HCT116 (cell line): ENCODE results near the gene FAM181A. TPM values are rescaled to one million over a fixed set of nuclear protein-coding genes. Genes with fewer than 3 reads are reported as not detected.

ENCODE experiments used
- ATAC-seq: fragments of 200-7000 bp; cut with Tn5 transposase; 2 replicates; pipeline ENCODE4 v1.9.1; 2020; ENCODE audit warnings: mild to moderate bottlenecking, moderate library complexity
- BruUV-seq: library from RNA; stranded (reverse); fragments of 400-500 nt; replicated peaks from 2 replicates; lab custom pipeline; 2021; lab: Mats Ljungman, UMichigan
- CTCF ChIA-PET: fragments of 300-600 bp; sonication (Branson Sonifier 250); formaldehyde crosslinking; loops from one replicate; lab custom pipeline; 2021; ENCODE audit warnings: antibody characterized with exemption; lab: Charles Lee
- POLR2A ChIA-PET: fragments of 300-600, 350-600 bp; sonication (Branson Sonifier 250); formaldehyde crosslinking; loops from one replicate; lab custom pipeline; 2021; ENCODE audit warnings: antibody characterized with exemption; lab: Charles Lee
- RAD21 ChIA-PET, 2 experiments: fragments of 300-600 bp; sonication (Branson Sonifier 250); formaldehyde crosslinking; loops; one replicate each; lab custom pipeline; 2023; ENCODE audit warnings: low total read pairs in 2 of 2; ENCODE audit not compliant: uncharacterized antibody in 2 of 2, unreplicated experiment in 2 of 2, low non-redundant PET in 1 of 2; lab: Charles Lee
- DNase-seq: peaks from one replicate; pipeline ENCODE4 v3.0.0-alpha.2; 2010; ENCODE audit warnings: low read depth, low spot score
- H2AFZ ChIP-seq: fragments of 200-600 bp; shearing (Covaris generic), sonication (generic); 2 replicates; pipeline ENCODE4 v1.6.1; 2017; ENCODE audit warnings: low read depth, mixed run types, mixed read lengths, antibody characterized with exemption, low read length; ENCODE audit not compliant: poor library complexity, severe bottlenecking
- H3K27ac ChIP-seq: 2 replicates; pipeline ENCODE4 v1.5.1; 2012; ENCODE audit warnings: low read depth, low read length
- H3K27me3 ChIP-seq: fragments of 200-600 bp; sonication (generic); 2 replicates; pipeline ENCODE4 v1.6.1; 2016; ENCODE audit warnings: mixed run types, low read length, mixed read lengths; ENCODE audit not compliant: insufficient read depth
- H3K36me3 ChIP-seq, 2 experiments: fragments of 200-500 bp in 1 of 2; fragments of 200-600 bp in 1 of 2; sonication (Bioruptor generic) in 1 of 2; sonication (generic) in 1 of 2; 2 replicates each; pipeline versions ENCODE4 v1.5.1 to v1.6.1; 2014 to 2016; ENCODE audit warnings: low read length in 2 of 2, inconsistent platforms in 1 of 2, mixed read lengths in 1 of 2, mixed run types in 1 of 2; ENCODE audit not compliant: insufficient read depth in 2 of 2, control insufficient read depth in 1 of 2
- H3K4me1 ChIP-seq, 2 experiments: fragments of 200-600 bp in 1 of 2; sonication (generic) in 1 of 2; 2 replicates each; pipeline versions ENCODE4 v1.5.1 to v1.6.1; 2012 to 2017; ENCODE audit warnings: low read length in 2 of 2, inconsistent platforms in 1 of 2, mild to moderate bottlenecking in 1 of 2, mixed read lengths in 1 of 2, mixed run types in 1 of 2, moderate library complexity in 1 of 2; ENCODE audit not compliant: insufficient read depth in 2 of 2, control insufficient read depth in 1 of 2
- H3K4me2 ChIP-seq: fragments of 200-600 bp; sonication (generic); 2 replicates; pipeline ENCODE4 v1.6.1; 2017; ENCODE audit warnings: mixed run types, low read length, mixed read lengths
- H3K4me3 ChIP-seq, 2 experiments: fragments of 200-600 bp in 1 of 2; sonication (generic) in 1 of 2; replicated peaks in 1 of 2; 2 replicates each; pipeline ENCODE4 v1.5.1; 2011 to 2016; ENCODE audit warnings: low read length in 2 of 2, control low read depth in 1 of 2, low read depth in 1 of 2, mild to moderate bottlenecking in 1 of 2, mixed read lengths in 1 of 2, mixed run types in 1 of 2
- H3K79me2 ChIP-seq: fragments of 200-600 bp; sonication (generic); 2 replicates; pipeline ENCODE4 v1.6.1; 2017; ENCODE audit warnings: mild to moderate bottlenecking, mixed run types, low read length, moderate library complexity, mixed read lengths; ENCODE audit not compliant: insufficient read depth
- H3K9ac ChIP-seq: fragments of 200-600 bp; sonication (generic); 2 replicates; pipeline ENCODE4 v1.6.1; 2016; ENCODE audit warnings: low read length, mixed read lengths
- H3K9me2 ChIP-seq: fragments of 200-600 bp; sonication (generic), shearing (Covaris generic); 2 replicates; pipeline ENCODE4 v1.6.1; 2017; ENCODE audit warnings: mixed run types, mild to moderate bottlenecking, moderate library complexity; ENCODE audit not compliant: insufficient read depth
- H3K9me3 ChIP-seq, 2 experiments: fragments of 200-500 bp in 1 of 2; fragments of 200-600 bp in 1 of 2; sonication (Bioruptor generic) in 1 of 2; sonication (generic) in 1 of 2; 2 replicates each; pipeline ENCODE4 v1.6.1; 2014 to 2017; ENCODE audit warnings: low read length in 2 of 2, mixed read lengths in 2 of 2, inconsistent platforms in 1 of 2, low read depth in 1 of 2, mild to moderate bottlenecking in 1 of 2, mixed run types in 1 of 2, moderate library complexity in 1 of 2; ENCODE audit not compliant: control insufficient read depth in 1 of 2, insufficient read depth in 1 of 2
- H4K20me1 ChIP-seq: fragments of 200-600 bp; sonication (generic), shearing (Covaris generic); 2 replicates; pipeline ENCODE4 v1.6.1; 2017; ENCODE audit warnings: mixed run types, mild to moderate bottlenecking, moderate library complexity; ENCODE audit not compliant: insufficient read depth
- CEBPB ChIP-seq: IDR thresholded peaks from 2 replicates; pipeline ENCODE4 v1.6.1; 2012; ENCODE audit warnings: low read depth
- EGR1 ChIP-seq: IDR thresholded peaks from 2 replicates; pipeline ENCODE4 v1.6.1; 2012; ENCODE audit warnings: low read depth
- EZH2 ChIP-seq: fragments of 200-600 bp; sonication (generic); IDR thresholded peaks from 2 replicates; pipeline ENCODE4 v1.6.1; 2017; ENCODE audit warnings: antibody characterized with exemption, mixed run types
- EZH2phosphoT487 ChIP-seq: fragments of 200-600 bp; IDR thresholded peaks from 2 replicates; pipeline ENCODE4 v1.6.1; 2018; ENCODE audit warnings: antibody characterized with exemption, borderline replicate concordance
- MAX ChIP-seq: IDR thresholded peaks from 2 replicates; pipeline ENCODE4 v1.6.1; 2012
- POLR2AphosphoS5 ChIP-seq: IDR thresholded peaks from 2 replicates; pipeline ENCODE4 v1.6.1; 2011; ENCODE audit warnings: mild to moderate bottlenecking, low read depth, low read length, moderate library complexity
- REST ChIP-seq: IDR thresholded peaks from 2 replicates; pipeline ENCODE4 v1.6.1; 2012; ENCODE audit warnings: low read depth
- SP1 ChIP-seq: IDR thresholded peaks from 2 replicates; pipeline ENCODE4 v1.6.1; 2012; ENCODE audit warnings: low read depth
- SRF ChIP-seq: IDR thresholded peaks from 2 replicates; pipeline ENCODE4 v1.6.1; 2012; ENCODE audit warnings: low read depth
- YY1 ChIP-seq: IDR thresholded peaks from 2 replicates; pipeline ENCODE4 v1.6.1; 2011; ENCODE audit warnings: low read length, low read depth, moderate library complexity, mild to moderate bottlenecking; ENCODE audit not compliant: insufficient replicate concordance; ENCODE audit errors: extremely low read depth
- ZFX ChIP-seq: fragments of 450-650 bp; IDR thresholded peaks from 2 replicates; pipeline ENCODE4 v1.6.1; 2017
- intact Hi-C: fragments of 100-400 bp; cut with micrococcal nuclease; formaldehyde crosslinking; loops from 2 replicates; pipeline ENCODE4 v1.10.0; 2022
- total RNA-seq: library from RNA; stranded (reverse); gene quantifications from one replicate; pipeline ENCODE4 v1.2.1, GENCODE V29; 2021; ENCODE audit not compliant: unreplicated experiment

Gene FAM181A
- total RNA-seq, 1 experiment from 2014 or later, result not detected

- Histone ChIP-seq H3K4me2 (no peak overlapping the region), H3K9me2 (no peaks in the 10 kb centered on the region), H3K27ac (no peak overlapping the region), H3K9ac (no peak overlapping the region), H2AFZ (no peak overlapping the region), H3K27me3 (no peaks in the 10 kb centered on the region), H3K79me2 (no peaks in the 10 kb centered on the region), H3K36me3 (no peaks in the 10 kb centered on the region), H3K9me3 (no peaks in the 10 kb centered on the region), H4K20me1 (no peaks in the 10 kb centered on the region), H3K4me1 (peaks cover 19 to 46% of the 10 kb centered on the region in 2 experiments), H3K4me3 (no peak overlapping the region)
- ChIA-PET CTCF (interaction anchor here (1.1 to 9.4 kb wide), 15 partner anchors 12 to 294 kb away, joined by 3 to 121 read pairs (median 6); partner anchors contain the start of genes CCDC197, FAM181A and OTUB2), RAD21 (interaction anchor here (1.1 to 1.3 kb wide), 3 partner anchors 32 to 66 kb away, joined by 3 to 21 read pairs (median 17); no protein-coding TSS in a partner anchor), POLR2A (no interaction called here)
- intact Hi-C loops, result loop anchor here (1.0 kb wide), 3 partner anchors 31 to 241 kb away; no protein-coding TSS in a partner anchor
- TF ChIP-seq SP1 (no peak), CEBPB (no peak), POLR2AphosphoS5 (no peak), MAX (no peak), REST (no peak), EZH2phosphoT487 (no peak), EZH2 (no peak), YY1 (no peak), EGR1 (no peak), ZFX (no peak), SRF (no peak)
- ATAC-seq, result no peak
- no TSS peak for BruUV-seq
- DNase-seq, result no peak
These were observed 11.7 kb downstream of the FAM181A start for GRCh38 chr14:93938751-93939303.
